ENCODE measurements around the gene ARHGAP23. TPM values are rescaled to one million over a fixed set of nuclear protein-coding genes. Genes with fewer than 3 reads are reported as not detected.

The ARHGAP23 gene
- total RNA-seq, 1 experiment from 2014 or later, result 129 TPM

DNA sequence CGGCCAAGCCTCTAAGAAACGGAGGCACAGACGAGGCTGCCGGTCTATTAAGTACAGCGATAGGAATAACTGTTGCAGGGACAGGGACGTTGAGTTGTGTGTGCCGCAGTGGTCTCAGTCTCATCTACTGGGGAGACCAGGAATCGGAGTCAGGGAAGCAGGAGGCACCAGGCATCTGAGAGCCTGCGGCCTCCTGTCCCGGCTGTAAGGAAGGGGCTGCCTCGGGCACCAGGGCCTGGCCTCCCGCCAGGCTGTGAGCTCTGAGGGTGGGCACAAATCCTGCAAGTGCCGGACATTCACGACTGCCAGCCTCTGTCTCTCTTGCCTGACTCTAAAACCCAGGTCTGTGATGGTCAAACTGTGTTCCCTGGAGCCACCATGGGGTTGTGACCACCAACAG lies 76.0 kb downstream of the ARHGAP23 start:
- Histone ChIP-seq H3K27me3 (ENCODE audit: insufficient read depth, low read depth) (no peaks in the 10 kb centered on the region), H3K4me2 (no peak overlapping the region), H3F3A (ENCODE audit: insufficient read depth, low read depth) (peaks cover 11% of the 10 kb centered on the region; the same call in 1 of the 2 replicates), H3K79me2 (ENCODE audit: low read depth) (no peaks in the 10 kb centered on the region), H3K4me3 (no peak overlapping the region), H3K9me2 (ENCODE audit: insufficient read depth) (no peaks in the 10 kb centered on the region), H2AFZ (no peak overlapping the region), H3K4me1 (replicated peaks; ENCODE audit: insufficient read depth) (no peaks in the 10 kb centered on the region), H3K27ac (no peak overlapping the region), H3K36me3 (ENCODE audit: low read depth) (no peaks in the 10 kb centered on the region), H3K9me3 (ENCODE audit: insufficient read depth, low read depth) (no peaks in the 10 kb centered on the region), H4K20me1 (ENCODE audit: insufficient read depth) (no peaks in the 10 kb centered on the region)
- no peak for TF ChIP-seq EZH2 (IDR thresholded peaks at IDR 0.05; ENCODE audit: low read depth)
- TF ChIP-seq, protein P1, sequence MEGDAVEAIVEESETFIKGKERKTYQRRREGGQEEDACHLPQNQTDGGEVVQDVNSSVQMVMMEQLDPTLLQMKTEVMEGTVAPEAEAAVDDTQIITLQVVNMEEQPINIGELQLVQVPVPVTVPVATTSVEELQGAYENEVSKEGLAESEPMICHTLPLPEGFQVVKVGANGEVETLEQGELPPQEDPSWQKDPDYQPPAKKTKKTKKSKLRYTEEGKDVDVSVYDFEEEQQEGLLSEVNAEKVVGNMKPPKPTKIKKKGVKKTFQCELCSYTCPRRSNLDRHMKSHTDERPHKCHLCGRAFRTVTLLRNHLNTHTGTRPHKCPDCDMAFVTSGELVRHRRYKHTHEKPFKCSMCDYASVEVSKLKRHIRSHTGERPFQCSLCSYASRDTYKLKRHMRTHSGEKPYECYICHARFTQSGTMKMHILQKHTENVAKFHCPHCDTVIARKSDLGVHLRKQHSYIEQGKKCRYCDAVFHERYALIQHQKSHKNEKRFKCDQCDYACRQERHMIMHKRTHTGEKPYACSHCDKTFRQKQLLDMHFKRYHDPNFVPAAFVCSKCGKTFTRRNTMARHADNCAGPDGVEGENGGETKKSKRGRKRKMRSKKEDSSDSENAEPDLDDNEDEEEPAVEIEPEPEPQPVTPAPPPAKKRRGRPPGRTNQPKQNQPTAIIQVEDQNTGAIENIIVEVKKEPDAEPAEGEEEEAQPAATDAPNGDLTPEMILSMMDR (conservative IDR thresholded peaks at IDR 0.05), result no peak
- no TSS peak for BruUV-seq (replicated peaks)
- ChIA-PET POLR2A (ENCODE audit: unreplicated experiment) (no interaction called here), CTCF (interaction anchor here (0.7 kb wide), 1 partner anchor 54 kb away, joined by 3 read pairs; no protein-coding TSS in a partner anchor)
- DNase-seq, result no peak
- intact Hi-C loops (cut with micrococcal nuclease; ENCODE audit: unreplicated experiment), result no loop called here

DNA sequence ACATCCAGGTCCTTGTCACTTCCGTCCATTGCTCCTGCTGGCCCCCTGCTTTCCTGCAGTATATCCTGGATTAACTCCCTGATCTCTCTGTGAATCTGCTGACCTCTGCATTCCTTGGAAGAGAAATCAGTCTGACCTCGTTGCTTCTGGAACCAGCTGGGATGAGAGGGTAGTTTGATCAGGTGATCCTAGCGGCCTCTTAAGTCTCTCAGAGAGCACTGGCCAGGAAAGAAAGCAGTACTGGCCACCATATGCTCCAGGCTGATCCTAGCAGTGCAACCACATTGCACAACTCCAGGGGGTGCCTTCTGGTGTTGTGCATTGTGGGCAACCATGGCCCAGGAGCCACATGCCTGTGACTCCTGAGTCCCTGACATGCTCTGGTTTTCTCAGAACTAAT lies 79.2 kb downstream of the ARHGAP23 start:
- ChIA-PET POLR2A (ENCODE audit: unreplicated experiment) (no interaction called here), CTCF (interaction anchor here (0.6 kb wide), 1 partner anchor 190 kb away, joined by 6 read pairs; no protein-coding TSS in a partner anchor)
- Histone ChIP-seq H3F3A (ENCODE audit: insufficient read depth, low read depth) (peaks cover 11% of the 10 kb centered on the region; the same call in 1 of the 2 replicates), H3K9me3 (ENCODE audit: insufficient read depth, low read depth) (no peaks in the 10 kb centered on the region), H3K4me2 (no peak overlapping the region), H3K4me3 (no peak overlapping the region), H4K20me1 (ENCODE audit: insufficient read depth) (no peaks in the 10 kb centered on the region), H3K4me1 (replicated peaks; ENCODE audit: insufficient read depth) (no peaks in the 10 kb centered on the region), H3K79me2 (ENCODE audit: low read depth) (no peaks in the 10 kb centered on the region), H3K27me3 (ENCODE audit: insufficient read depth, low read depth) (no peaks in the 10 kb centered on the region), H3K9me2 (ENCODE audit: insufficient read depth) (no peaks in the 10 kb centered on the region), H3K36me3 (ENCODE audit: low read depth) (no peaks in the 10 kb centered on the region), H2AFZ (no peak overlapping the region), H3K27ac (no peak overlapping the region)
- intact Hi-C loops (cut with micrococcal nuclease; ENCODE audit: unreplicated experiment), result loop anchor here (5.0 kb wide), 1 partner anchor 160 kb away; no protein-coding TSS in a partner anchor
- TF ChIP-seq EZH2 (IDR thresholded peaks at IDR 0.05; ENCODE audit: low read depth), result no peak
- TF ChIP-seq, protein P1 (conservative IDR thresholded peaks at IDR 0.05), result no peak
- no TSS peak for BruUV-seq (replicated peaks)
- DNase-seq, result no peak

DNA sequence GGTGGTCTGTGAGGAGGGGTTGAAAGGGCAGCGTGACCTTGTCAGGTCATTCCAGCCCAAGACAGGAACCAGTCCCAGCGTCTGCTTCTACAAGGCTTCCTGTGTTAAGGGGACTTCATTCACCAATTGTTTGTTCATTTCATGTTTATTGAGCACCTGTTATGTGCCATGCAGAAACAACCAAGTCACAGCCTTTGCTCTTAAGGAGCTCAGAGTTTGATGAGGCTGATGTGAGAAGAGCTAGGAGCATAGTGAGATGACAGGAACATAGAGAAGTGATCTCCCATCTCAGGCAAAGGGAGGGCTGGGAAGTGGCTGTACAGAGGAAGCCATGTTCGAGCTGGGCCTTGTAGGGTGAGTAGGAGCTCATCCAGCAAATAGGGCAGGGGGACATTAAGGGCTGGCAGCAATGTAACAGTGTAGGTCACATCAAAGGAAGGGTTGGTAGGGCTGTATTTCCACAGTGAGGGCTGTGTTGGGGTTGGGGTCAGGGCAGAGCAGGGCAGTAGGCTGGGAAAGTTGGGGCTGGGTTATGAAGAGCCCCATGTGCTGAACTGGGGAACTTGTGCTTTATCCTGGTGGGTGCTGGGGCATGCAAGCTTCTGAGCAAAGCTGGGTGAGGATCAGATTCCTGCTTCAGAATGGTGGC lies 79.8 kb downstream of the ARHGAP23 start:
- Histone ChIP-seq H3K9me3 (ENCODE audit: insufficient read depth, low read depth) (no peaks in the 10 kb centered on the region), H3K27me3 (ENCODE audit: insufficient read depth, low read depth) (no peaks in the 10 kb centered on the region), H2AFZ (no peak overlapping the region), H3K4me2 (no peak overlapping the region), H3K4me1 (replicated peaks; ENCODE audit: insufficient read depth) (no peaks in the 10 kb centered on the region), H3K79me2 (ENCODE audit: low read depth) (no peaks in the 10 kb centered on the region), H3K27ac (no peak overlapping the region), H4K20me1 (ENCODE audit: insufficient read depth) (no peaks in the 10 kb centered on the region), H3F3A (ENCODE audit: insufficient read depth, low read depth) (peaks cover 11% of the 10 kb centered on the region; the same call in 1 of the 2 replicates), H3K36me3 (ENCODE audit: low read depth) (no peaks in the 10 kb centered on the region), H3K4me3 (no peak overlapping the region), H3K9me2 (ENCODE audit: insufficient read depth) (no peaks in the 10 kb centered on the region)
- ChIA-PET CTCF (interaction anchor here (0.6 kb wide), 1 partner anchor 189 kb away, joined by 6 read pairs; no protein-coding TSS in a partner anchor), POLR2A (ENCODE audit: unreplicated experiment) (no interaction called here)
- intact Hi-C loops (cut with micrococcal nuclease; ENCODE audit: unreplicated experiment), result loop anchor here (5.0 kb wide), 1 partner anchor 159 kb away; no protein-coding TSS in a partner anchor
- BruUV-seq (replicated peaks), result no TSS peak
- no peak for TF ChIP-seq EZH2 (IDR thresholded peaks at IDR 0.05; ENCODE audit: low read depth)
- TF ChIP-seq, protein P1 (conservative IDR thresholded peaks at IDR 0.05), result no peak
- DNase-seq, result no peak
